C4-2B (cell line): ENCODE results near the gene EVC.
"Not testable (repeated sequence)": the region's sequence is repeated elsewhere in the genome, so short reads cannot be mapped to it uniquely, and the experiment has no call there.

Source experiments
- H3K27ac ChIP-seq: fragments of 450-650 bp; 2 replicates; pipeline ENCODE4 v1.5.1; 2017
- CTCF ChIP-seq: fragments of 450-650 bp; conservative IDR thresholded peaks from 2 replicates; pipeline ENCODE4 v1.5.1; 2017; ENCODE audit warnings: mild to moderate bottlenecking
- ZFX ChIP-seq: fragments of 450-650 bp; IDR thresholded peaks from 2 replicates; pipeline ENCODE4 v1.6.1; 2017

Gene EVC

GRCh38 chr4:5836943-5837342 is 125.9 kb downstream of the EVC start:
- H3K27ac ChIP-seq: no peak overlapping the region
- TF ChIP-seq ZFX (no peak), CTCF (no peak)

GRCh38 chr4:5837483-5837882 is 126.5 kb downstream of the EVC start:
- not testable (repeated sequence) for H3K27ac ChIP-seq

GRCh38 chr4:5839332-5839731 is 128.3 kb downstream of the EVC start:
- no peak for TF ChIP-seq ZFX
- no peak overlapping the region for H3K27ac ChIP-seq

GRCh38 chr4:5839751-5840674 is 129.0 kb downstream of the EVC start:
- TF ChIP-seq ZFX (no peak), CTCF (no peak)
- H3K27ac ChIP-seq: no peak overlapping the region

- H3K27ac ChIP-seq: no peak overlapping the region
- TF ChIP-seq ZFX (no peak), CTCF (no peak)
Measured at GRCh38 chr4:5842456-5842855, 131.5 kb downstream of the EVC start.

GRCh38 chr4:5843573-5844530 is 132.9 kb downstream of the EVC start:
- TF ChIP-seq ZFX (no peak), CTCF (no peak)
- no peak overlapping the region for H3K27ac ChIP-seq

- TF ChIP-seq CTCF (no peak), ZFX (no peak)
- H3K27ac ChIP-seq: no peak overlapping the region
Measured at GRCh38 chr4:5845035-5845905, 134.3 kb downstream of the EVC start.
